Motor neuron (in vitro differentiated cells): ENCODE measurements around the gene INPP5K. TPM values are rescaled to one million over a fixed set of nuclear protein-coding genes. Genes with fewer than 3 reads are reported as not detected.

Experiments used
- ATAC-seq, 8 experiments: fragments of 200-7000 bp; cut with Tn5 transposase; replicated peaks in 6 of 8; 2 replicates each; pipeline ENCODE4 v1.8.0; 2021; ENCODE audit warnings: mild to moderate bottlenecking in 8 of 8, moderate library complexity in 8 of 8
- H3K27ac ChIP-seq, 2 donors: fragments of 250-450 bp; sonication (Bioruptor Pico); 2 replicates each; pipeline ENCODE4 v1.9.0; 2021; ENCODE audit warnings: antibody characterized with exemption in 2 of 2, mild to moderate bottlenecking in 2 of 2, moderate library complexity in 1 of 2
- H3K4me1 ChIP-seq, 2 donors: fragments of 250-450 bp; sonication (Bioruptor Pico); replicated peaks in 1 of 2; 2 replicates each; pipeline ENCODE4 v1.6.1; 2021; ENCODE audit warnings: antibody characterized with exemption in 2 of 2, mild to moderate bottlenecking in 2 of 2, moderate library complexity in 1 of 2
- H3K4me3 ChIP-seq, 5 donors: fragments of 250-450 bp; sonication (Bioruptor Pico); 2 replicates each; pipeline ENCODE4 v1.9.0; 2021; ENCODE audit warnings: antibody characterized with exemption in 5 of 5, mild to moderate bottlenecking in 5 of 5, moderate library complexity in 4 of 5
- WGBS, 10 experiments: fragments of 450-650 bp; shearing (Covaris generic); methylation state at CpG; one replicate each; pipeline ENCODE4 v1.0.0; 2022; 5-methylcytosine and 5-hydroxymethylcytosine counted together
- in situ Hi-C, 9 experiments: fragments of 400-800 bp; cut with MboI; loops; one replicate each; pipeline ENCODE4 v1.15.0; 2021; ENCODE audit warnings: low sequenced_read_pairs in 9 of 9, low pct_unique_long_range_greater_than_20kb in 2 of 9; ENCODE audit not compliant: unreplicated experiment in 9 of 9
- total RNA-seq, 8 experiments: library from RNA; unstranded; fragments of 300-600 nt; gene quantifications; 2 replicates each; pipeline versions ENCODE4 v1.2.3 to v1.2.4, GENCODE V29; 2022

The INPP5K gene
- total RNA-seq, 8 experiments from 2014 or later = 10.3 to 28.6 (median 16.2) TPM

DNA sequence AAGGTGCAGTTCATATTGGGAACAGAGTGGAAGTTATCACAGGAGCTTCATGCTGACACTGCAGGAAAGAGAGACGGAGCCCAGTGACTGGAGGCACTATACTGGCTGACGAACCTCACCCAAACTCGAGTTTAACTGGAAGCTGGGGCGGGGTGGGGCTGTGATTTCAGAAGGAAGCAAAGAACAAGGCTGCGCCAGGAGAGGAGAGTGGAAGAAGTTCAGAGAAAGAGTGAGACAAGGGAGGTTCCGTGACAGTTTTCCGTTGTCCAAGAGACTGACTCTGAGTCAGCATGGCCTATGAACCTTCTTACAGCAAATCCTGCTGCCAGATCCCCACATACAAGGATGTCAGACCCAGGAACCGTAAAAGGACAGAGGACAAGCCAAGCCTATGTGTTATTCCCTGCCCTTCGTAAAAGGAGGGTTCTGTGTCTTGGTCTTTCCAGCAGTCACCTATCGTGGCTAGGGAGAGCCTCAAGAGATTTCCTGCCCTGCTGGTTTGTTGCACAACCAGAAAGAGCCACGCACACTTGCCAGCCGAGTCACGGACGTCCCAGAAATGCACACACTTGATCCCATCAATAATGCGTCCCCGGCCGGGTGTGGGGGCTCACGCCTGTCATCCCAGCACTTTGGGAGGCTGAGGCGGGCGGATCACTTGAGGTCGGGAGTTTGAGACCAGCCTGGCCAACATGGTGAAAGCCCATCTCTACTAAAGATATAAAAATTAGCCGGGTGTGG lies 41.1 kb upstream of the INPP5K start:
- Histone ChIP-seq H3K4me3 (no peak overlapping the region), H3K4me1 (peaks cover 24% of the 10 kb centered on the region in 2 donors), H3K27ac (no peak overlapping the region)
- 17 to 100% (median 93%) methylated on average over 1 to 16 of the region's 22 CpGs; no CpG with 5 or more reads in 3 of the 10 experiments for WGBS, 10 experiments
- peak in 2 of 8 experiments; percentile 12 to 68 for ATAC-seq
- in situ Hi-C loops = no loop called here

DNA sequence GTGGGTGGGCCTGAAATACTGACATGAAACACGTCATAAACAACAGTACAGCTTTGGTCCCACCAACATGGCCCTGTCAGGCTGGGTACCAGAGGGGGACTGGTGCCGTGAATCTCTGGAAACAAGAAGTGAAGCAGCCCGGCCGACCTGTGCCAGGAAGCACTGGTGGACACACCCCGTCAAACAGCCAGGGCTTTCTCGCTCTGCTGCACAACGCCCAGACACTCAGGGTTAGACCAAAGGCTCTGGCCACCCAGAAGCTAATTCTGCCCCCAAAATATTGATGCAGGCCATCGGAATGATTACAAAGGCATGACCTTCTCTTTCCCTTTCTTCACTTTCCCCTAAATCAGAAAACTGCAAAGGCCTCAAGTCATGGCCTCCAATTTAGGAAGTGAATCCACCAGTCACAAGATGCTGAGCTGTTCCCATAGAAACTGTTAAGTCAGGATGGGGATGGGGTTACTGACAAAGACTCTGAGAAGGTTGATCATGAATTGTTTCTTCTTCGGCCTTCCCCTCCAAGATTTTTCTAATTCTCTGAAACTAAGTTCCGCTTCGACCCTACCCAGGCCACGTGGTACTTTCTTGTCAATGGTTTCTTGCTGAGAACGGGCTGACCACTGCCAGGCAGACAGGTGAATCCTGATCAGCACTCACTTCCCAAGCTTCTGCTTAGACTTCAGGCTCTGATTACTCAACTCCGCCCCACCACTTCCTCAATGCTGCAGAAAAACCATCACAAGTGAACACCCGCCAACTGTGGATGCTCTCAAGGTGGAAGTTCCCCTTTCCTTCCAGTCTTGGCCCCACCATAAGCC lies 39.4 kb upstream of the INPP5K start:
- Histone ChIP-seq H3K4me3 (no peak overlapping the region), H3K27ac (no peak overlapping the region), H3K4me1 (peaks cover 20 to 21% of the 10 kb centered on the region in 2 donors)
- no peak for ATAC-seq
- in situ Hi-C loops = no loop called here
- WGBS, 10 experiments = 72 to 95% (median 88%) methylated on average over 3 to 13 of the region's 15 CpGs; no CpG with 5 or more reads in 1 of the 10 experiments

DNA sequence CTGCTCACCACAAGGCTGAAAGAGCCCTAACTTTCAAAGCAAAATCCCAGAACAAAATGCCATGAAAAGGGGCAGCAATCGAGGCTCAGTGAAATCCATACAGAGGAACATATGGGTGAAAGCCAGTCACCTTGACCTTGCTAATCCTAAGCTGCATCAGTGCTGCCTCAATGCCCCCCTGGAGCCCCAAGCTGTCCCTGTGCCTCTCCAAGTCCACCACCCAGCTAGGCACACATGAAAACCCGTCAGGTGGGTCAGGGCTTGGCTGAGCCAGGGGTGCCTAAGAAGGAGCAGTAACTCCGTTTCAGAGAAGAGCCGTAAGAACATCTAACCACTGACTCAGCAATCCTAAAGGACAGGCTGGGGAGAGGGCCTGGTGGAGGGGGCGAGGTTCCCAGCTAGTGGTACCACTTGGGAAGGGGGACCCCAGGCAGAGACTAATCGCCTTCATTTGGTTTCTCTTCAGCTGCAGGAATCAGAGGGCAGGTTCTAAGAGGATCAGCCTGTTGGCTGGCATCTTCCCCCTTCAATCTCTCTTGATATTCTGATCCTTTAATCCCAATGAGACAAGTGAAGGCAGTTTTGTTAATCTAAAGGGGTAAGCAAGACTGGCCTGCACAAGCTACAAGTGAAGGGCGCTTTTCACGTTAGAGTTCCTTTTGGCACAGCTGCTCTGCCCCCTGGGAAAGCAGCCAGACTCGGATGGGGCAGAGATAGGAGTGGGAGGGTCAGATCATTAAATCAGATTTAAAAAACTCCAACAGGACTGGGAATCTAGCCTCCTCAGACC lies 38.5 kb upstream of the INPP5K start:
- no peak overlapping the region for H3K4me3 ChIP-seq
- in situ Hi-C loops = no loop called here
- no peak overlapping the region for H3K27ac ChIP-seq
- no peak for ATAC-seq
- peaks cover 11% of the 10 kb centered on the region in 2 donors for H3K4me1 ChIP-seq
- 29 to 100% (median 74%) methylated on average over 1 to 7 of the region's 9 CpGs for WGBS, 10 experiments

DNA sequence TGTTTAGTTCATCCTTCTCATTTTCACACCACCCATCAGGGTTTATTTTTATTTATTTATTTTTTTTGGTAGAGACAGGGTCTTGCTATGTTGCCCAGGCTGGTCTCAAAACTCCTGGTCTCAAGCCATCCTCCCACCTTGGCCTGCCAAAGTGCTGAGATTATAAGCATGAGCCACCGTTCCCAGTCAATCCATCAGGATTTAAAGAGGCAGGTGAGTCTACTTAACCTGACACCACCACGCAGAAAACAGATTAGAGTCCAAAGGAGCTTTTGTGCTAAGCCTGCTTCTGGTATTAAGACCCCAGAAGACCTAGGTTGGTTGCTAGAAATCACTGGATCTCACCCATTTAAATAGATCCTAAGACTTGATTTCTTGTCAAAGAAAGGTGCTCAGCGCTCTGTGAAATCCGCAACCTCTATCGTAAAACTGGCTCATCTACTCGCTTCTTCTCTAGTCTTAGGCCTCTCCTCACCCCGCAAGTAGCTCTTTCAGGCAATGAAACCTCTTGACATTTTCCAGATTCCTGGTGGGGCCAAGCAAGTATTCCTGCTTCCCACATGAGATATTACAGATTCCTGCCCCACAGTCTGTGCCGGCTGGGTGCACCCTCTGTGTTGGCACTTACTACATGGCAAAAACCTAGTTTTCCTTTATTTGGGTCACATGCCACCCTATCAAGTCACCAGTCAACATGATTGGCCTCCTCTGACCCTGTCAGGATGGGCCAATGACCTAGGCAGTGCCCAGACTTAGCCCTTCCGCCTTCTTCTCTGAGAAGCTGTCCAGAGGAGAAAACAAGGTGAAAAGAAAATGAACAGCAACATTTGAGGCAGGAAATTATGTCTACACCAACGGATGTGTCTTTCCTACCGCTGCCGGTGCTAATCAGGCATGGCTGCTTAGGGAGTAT lies 37.2 kb upstream of the INPP5K start:
- no peak overlapping the region for H3K4me3 ChIP-seq
- no peak for ATAC-seq
- no peaks in the 10 kb centered on the region for H3K4me1 ChIP-seq
- in situ Hi-C loops = no loop called here
- 79 to 100% (median 96%) methylated on average over 2 to 11 of the region's 12 CpGs; no CpG with 5 or more reads in 2 of the 10 experiments for WGBS, 10 experiments
- H3K27ac ChIP-seq = no peak overlapping the region

DNA sequence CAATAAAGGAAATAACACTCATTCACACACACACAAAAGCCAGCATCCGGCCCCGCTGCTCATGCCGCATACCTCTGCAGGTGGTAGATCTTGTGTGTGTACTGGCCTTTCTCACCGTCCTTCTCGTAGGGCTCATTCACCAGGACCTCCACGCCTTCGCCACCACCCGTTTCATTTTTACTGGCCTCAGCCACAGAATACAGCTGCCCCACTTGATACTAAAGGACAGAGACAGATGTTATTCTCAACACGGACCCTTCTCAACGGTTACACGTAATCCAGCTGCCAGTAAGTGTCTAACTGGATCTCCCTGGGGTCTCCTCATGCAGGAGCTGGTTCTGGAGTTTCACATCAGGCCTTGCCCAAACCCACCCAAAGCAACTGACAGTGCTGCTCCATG lies 36.5 kb upstream of the INPP5K start:
- H3K4me1 ChIP-seq = no peaks in the 10 kb centered on the region
- in situ Hi-C loops = no loop called here
- 86 to 100% (median 100%) methylated on average over 1 to 8 of the region's 11 CpGs; no CpG with 5 or more reads in 3 of the 10 experiments for WGBS, 10 experiments
- H3K4me3 ChIP-seq = no peak overlapping the region
- ATAC-seq = no peak
- no peak overlapping the region for H3K27ac ChIP-seq

DNA sequence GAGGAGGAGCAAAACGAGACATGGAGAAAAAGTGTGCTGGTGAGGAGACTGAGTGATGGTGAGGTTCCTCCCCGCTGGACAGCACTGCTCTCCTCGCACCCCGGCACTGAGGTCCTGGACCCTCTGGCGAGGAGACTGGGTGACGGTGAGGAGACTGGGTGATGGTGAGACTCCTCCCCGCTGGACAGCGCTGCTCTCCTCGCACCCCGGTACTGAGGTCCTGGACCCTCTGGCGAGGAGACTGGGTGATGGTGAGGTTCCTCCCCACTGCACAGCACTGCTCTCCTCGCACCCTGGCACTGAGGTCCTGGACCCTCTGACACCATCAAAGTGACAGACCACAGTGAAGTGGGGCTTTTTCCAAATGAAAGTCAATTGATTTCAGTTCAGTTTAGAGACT lies 35.3 kb upstream of the INPP5K start:
- H3K4me3 ChIP-seq = no peak overlapping the region
- in situ Hi-C loops = no loop called here
- 86 to 100% (median 95%) methylated on average over 1 to 7 of the region's 12 CpGs; no CpG with 5 or more reads in 7 of the 10 experiments for WGBS, 10 experiments

DNA sequence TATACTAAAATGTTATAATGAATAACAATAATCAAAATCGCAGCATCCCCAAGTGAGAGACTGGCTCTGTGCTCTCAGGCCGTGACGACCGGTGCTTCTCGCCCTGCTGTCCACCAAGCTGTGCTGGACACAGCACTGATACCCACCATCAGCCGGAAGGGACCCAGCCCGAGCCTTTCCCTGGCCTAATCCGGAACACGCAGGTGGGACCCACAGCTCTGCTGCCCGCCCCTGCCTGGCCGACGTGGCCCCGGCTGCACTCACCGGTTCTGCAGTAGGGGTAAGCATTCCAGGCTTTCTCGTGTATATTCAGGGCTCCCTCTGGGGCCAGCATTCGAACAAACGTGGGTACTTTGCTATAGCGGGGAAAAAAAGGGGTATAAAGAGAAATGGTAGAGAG lies 31.6 kb upstream of the INPP5K start:
- Histone ChIP-seq H3K4me3 (no peak overlapping the region), H3K4me1 (no peaks in the 10 kb centered on the region), H3K27ac (no peak overlapping the region)
- no peak for ATAC-seq
- WGBS, 10 experiments = 80 to 98% (median 92%) methylated on average over 2 to 12 of the region's 18 CpGs; no CpG with 5 or more reads in 4 of the 10 experiments
- in situ Hi-C loops = no loop called here

More for the DNA sequence above, 35.3 kb upstream of the INPP5K start:
- ATAC-seq = no peak
- H3K27ac ChIP-seq = no peak overlapping the region
- no peaks in the 10 kb centered on the region for H3K4me1 ChIP-seq

DNA sequence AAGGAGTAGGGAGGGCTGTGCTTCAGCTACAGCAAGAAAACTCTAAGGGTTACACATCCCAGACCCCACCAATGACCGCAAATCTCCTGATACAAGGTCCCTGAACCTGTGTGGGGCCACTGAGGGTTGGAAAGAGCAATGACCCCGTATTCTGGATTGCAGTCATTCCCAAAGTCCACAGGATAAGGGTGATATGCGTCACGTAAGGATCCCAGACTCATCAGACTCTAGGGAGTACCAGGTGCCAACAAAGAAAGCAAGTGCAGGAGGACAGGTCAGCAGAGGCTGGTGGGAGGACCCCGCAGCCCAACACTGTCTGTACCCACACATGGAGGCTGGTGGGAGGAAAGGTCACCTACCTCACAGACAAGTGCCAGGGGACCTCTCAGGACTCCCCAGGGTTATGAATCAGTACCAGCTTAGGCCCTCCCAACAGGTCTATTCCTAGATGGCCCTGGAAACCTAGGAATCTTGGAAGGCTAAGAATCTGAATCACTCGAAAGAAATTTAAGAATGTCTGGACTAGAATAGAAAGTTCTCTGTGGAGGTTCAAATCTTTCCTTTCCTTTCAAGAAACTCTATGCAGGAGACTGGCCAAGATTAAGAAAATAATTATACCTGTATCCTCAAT lies 30.0 kb upstream of the INPP5K start:
- Histone ChIP-seq H3K27ac (no peak overlapping the region), H3K4me1 (no peaks in the 10 kb centered on the region), H3K4me3 (no peak overlapping the region)
- WGBS, 10 experiments = 88 to 100% (median 98%) methylated on average over 1 to 4 of the region's 6 CpGs; no CpG with 5 or more reads in 3 of the 10 experiments
- no peak for ATAC-seq
- in situ Hi-C loops = no loop called here

DNA sequence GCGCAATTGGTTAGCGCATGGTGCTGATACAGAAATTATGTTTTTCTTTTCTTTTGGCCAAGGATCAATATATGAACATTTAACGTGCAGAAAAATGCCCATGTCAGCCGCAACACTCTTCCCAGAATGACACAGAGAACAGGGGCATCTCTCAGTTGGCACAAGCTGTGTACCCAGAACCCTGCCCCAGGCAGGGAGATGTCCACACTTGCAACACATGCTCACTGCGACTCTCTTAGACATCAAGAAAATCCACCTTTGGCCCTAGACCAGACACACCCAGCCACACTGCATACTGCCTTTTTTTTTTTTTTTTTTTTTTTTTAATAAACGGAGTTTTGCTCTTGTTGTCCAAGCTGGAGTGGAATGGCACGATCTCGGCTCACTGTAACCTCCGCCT lies 29.2 kb upstream of the INPP5K start:
- no peaks in the 10 kb centered on the region for H3K4me1 ChIP-seq
- in situ Hi-C loops = no loop called here
- no peak overlapping the region for H3K4me3 ChIP-seq
- H3K27ac ChIP-seq = no peak overlapping the region
- WGBS, 10 experiments = 75 to 97% (median 90%) methylated on average over 2 to 8 of the region's 9 CpGs; no CpG with 5 or more reads in 1 of the 10 experiments
- peak in 2 of 8 experiments; percentile 44 to 83 for ATAC-seq

DNA sequence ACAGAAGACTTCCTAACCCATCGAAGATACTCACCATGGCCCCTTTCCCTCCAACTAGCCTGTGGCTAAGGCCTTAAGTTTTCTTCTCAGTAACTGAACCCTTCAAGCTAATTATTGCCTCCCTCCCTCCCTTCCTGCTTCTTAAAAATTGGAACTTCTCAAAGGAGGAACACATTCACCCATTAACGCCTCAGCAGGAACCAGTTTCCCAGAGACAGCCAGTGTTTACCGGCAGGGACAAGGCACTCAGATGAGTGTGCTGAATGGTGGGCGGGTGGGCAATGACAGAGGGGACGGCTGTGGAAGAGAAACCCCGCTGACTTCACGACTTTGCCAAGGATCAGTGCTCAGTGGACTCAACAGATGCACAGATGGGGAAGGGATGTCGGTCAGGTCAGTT lies 25.9 kb upstream of the INPP5K start:
- Histone ChIP-seq H3K4me1 (no peaks in the 10 kb centered on the region), H3K4me3 (no peak overlapping the region), H3K27ac (no peak overlapping the region)
- in situ Hi-C loops = no loop called here
- no peak for ATAC-seq
- 40 to 100% (median 90%) methylated on average over 1 to 6 of the region's 8 CpGs; no CpG with 5 or more reads in 1 of the 10 experiments for WGBS, 10 experiments

DNA sequence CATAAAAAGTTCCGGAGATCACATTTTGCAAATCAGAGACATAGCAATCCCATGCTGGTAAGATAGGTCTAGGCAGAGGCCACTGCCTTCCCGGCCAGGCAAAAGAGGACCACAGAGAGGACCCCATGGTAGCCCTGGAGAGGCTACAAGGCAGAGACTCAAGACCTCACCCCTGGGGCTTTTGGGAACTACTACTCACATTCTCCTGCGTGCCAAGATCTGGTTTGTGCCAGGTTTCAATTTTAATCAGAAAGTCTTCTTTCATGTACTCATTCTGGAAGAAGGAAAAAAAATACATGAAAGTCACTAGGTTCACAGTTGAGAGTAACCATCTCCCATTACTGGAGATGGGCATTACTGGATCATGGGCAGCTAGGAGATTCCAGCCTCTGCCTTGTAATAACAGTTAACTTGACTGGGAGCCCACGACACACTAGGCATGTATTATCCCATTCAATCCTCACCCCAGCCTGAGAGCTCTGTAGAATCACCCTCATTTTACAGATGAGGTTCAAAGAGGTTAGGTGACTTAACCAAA lies 25.0 kb upstream of the INPP5K start:
- Histone ChIP-seq H3K4me3 (no peak overlapping the region), H3K27ac (no peak overlapping the region), H3K4me1 (no peaks in the 10 kb centered on the region)
- ATAC-seq = no peak
- 80 to 100% (median 100%) methylated on average over 1 to 3 of the region's 4 CpGs; no CpG with 5 or more reads in 3 of the 10 experiments for WGBS, 10 experiments
- in situ Hi-C loops = no loop called here
